Peyer's patch (tissue), 4 donors: ENCODE measurements around the gene KIF21A.

Source experiments
- CTCF ChIP-seq, 6 experiments: fragments of 450-650 bp in 4 of 6; fragments of 200-600 bp in 2 of 6; sonication (generic) in 1 of 6; IDR thresholded peaks; one replicate each; pipeline ENCODE4 v1.5.1; 2017 to 2019; ENCODE audit warnings: antibody characterized with exemption in 6 of 6, mild to moderate bottlenecking in 3 of 6, moderate library complexity in 1 of 6
- POLR2A ChIP-seq, 2 donors: fragments of 450-650 bp; IDR thresholded peaks; one replicate each; pipeline ENCODE4 v1.5.1; 2017; ENCODE audit warnings: antibody characterized with exemption in 2 of 2, mild to moderate bottlenecking in 2 of 2, moderate library complexity in 2 of 2

- TF ChIP-seq CTCF (IDR thresholded peaks at IDR 0.05) (no peak), POLR2A (IDR thresholded peaks at IDR 0.05) (no peak)
Observed at GRCh38 chr12:39364196-39364595, 78.7 kb downstream of the KIF21A start.
